NCI-H82 treated with DMSO at 0.1 percent for 48 hours (cell line): Measurements from ENCODE around the gene ZNF536.
A peak's percentile ranks its signal among the peaks of the same experiment; 100 is the strongest.

ENCODE experiments used
- DNase-seq: peaks from one replicate; lab custom pipeline; 2025; ENCODE audit not compliant: unreplicated experiment; lab: John Stamatoyannopoulos, UW

The ZNF536 gene

DNA sequence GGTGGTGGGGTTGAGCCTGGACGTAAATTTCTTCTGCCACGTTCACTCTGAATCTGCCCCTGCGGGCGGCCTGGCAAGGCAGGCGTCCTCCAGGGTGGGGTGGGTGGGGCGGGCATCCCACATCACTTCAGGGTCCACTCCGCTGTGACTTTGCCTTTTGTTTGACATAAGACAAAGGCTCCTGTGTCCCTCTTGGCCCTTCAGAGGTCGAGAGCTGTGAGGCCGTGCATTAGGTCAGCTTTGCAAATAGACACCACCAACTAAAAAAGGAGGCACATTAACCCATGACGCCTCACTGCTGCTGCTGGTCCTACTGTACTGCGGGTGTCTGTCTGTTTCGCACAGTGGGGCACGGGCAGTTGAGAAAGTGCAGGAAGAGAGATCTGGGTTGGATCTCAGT, 10.5 kb upstream of the ZNF536 start:
- DNase-seq: no peak

DNA sequence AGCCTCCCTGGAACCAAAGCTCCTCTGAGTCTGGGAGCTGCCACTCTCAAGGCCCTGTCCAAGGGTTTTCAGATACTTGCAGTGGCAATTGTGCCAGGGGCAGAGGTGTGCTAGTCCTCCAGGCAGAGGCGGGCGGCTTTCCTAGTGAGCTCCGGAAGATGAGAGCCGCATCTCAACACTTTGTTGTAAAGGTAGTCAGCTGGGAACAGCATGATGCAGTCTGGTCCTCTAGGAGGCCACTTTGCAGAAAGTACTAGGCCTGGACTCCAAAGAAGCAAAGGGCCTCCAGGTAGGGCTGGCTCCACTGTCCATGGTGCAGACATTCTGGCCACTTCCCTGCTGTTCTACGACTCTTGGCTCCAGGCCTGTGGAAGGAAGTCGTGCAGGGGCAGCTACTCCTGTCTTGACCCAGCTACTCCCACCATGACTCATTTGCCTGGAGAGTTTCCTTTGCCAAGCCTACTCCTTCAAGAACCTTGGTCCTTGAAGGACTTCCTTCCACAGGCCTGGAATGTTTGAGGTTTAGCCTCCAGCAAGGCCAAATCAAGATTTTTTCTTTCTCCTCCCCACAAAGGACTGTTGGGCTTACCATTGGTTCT, 9.9 kb upstream of the ZNF536 start:
- no peak for DNase-seq

DNA sequence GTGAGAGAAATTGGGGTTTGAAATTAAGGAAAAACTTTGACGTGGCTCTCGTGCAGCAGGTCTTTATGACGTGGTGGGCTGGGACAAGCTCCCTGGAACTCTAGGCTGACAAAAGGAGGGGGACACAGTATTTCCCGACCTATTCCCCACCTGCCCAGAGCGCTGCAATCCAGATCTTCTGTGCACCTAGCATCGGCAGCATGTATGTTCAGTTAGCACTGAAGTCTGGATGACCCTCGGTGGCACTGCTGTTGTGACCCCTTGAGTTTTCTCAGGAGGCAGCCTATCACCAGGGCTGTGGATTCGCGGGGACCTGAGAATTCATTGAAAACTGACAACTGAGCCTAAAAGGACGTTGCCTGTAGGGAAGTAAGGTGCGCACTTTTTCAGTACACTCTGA, 9.1 kb upstream of the ZNF536 start:
- DNase-seq: no peak

DNA sequence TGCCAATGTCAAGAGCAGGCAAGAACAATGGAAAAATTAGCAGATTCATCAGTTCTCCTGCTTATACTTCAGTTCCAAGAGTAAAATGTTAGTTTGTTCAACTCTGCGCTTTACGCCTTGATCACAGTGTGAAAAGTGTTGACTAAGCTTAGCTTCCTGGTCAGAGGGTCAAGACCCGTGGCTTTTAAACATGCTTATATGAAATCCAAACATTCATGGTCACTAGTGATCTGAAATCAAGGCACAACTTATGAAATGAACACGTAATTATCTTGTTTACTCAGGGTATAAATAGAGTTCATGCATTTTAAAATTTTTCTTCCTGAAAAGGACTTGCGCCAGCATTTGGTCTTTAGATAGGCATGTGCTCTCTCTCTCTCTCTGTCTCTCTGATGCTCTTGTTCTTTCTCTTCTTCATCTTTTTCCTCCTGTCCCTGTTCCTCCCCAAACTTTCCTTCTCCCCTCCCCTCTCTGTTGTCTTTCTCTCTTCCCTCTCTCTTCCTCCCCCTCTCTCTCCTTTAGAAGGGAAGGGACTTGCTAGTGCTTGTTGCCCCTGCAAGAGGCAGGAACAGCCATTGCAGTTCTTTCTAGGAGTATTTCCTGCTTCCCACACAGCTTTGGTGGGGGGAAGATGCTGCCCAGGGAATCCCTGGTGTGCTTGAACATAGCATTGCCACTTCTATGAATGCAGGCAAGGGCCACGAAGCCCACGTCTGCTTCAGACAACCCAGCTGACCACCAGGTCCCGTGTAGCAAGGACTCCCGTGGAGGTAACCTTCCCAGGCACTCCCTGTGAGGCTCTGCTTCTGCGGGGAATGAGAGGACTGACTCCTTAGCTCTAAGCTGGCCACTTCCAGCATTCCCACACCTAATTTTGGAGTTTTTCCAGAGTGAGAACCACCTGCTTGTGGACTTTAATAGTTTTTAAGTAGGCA, 7.1 kb upstream of the ZNF536 start:
- DNase-seq: no peak

DNA sequence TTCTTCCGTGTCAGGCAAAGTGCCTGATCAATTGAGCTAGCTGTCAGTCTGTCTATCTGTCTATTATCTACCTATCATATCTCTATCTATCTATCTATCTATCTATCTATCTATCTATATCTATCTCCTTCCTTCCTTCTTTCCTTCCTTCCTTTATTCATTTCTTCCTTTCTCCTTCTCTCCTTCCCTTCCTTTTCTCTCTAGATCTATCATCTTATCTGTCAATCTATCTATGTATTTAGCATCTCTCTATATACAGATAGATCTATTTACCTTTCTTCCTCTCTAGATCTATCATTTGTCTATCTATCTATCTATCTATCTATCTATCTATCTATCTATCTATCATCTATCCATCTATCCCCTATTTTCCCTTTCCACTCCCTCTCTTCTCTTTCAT, 5.9 kb upstream of the ZNF536 start:
- DNase-seq: no peak

DNA sequence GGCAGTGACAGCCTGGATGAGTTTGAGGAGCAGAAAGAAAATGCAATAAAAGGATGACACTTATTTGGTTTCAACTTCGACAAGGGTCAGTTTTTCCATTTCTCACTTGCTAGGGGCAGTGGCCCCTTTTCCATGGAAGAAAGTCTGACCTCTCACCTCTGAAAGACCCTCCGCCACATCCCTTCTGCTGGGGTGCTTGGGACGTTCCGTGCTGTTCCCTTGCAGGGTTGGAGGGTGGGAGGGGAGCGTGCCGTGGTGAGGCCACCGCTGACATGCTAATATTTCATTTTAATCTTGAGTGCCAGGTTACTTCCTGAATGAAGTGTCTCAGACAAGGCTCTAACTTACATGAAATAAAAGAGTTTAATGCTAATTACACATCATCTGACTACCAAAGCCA, 5.2 kb upstream of the ZNF536 start:
- DNase-seq: no peak

DNA sequence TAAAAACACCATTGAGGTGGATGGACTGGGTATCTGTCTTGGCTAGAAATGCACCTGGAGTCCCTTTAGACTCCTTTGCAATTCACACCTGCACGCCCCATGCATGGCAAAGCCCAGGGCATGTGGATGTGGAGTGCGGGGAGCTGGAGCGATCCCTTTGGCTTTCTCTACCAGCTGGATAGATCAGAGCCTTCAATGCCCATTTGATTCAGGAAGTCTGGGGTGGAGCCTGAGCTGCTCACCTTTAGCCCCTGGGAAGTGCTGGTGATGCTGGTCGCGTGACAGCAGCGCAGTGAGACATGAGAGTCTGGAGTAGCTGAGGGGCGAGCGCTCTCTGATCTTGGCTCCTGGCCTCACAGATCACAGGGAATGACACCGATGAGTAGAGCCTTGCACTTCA, 4.8 kb upstream of the ZNF536 start:
- no peak for DNase-seq

DNA sequence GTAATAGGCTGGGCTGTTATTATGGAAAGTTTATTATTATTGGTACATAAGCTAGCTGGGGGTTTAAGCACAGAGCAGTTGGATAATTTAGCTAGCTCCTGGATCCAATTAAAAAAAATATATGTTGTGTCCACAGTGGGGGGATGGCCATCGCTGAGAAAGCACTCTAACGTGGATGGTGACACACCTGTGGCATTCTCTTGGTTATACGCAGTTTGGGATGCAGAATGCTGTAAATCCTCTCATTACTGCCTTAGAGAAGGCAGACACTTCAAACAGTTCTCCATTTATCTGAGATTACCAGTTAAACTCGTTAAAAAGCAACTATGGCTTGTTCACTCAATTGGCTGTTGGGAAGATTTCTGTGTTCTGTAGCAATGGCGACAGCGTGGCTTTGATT, 2.4 kb upstream of the ZNF536 start:
- DNase-seq: no peak

DNA sequence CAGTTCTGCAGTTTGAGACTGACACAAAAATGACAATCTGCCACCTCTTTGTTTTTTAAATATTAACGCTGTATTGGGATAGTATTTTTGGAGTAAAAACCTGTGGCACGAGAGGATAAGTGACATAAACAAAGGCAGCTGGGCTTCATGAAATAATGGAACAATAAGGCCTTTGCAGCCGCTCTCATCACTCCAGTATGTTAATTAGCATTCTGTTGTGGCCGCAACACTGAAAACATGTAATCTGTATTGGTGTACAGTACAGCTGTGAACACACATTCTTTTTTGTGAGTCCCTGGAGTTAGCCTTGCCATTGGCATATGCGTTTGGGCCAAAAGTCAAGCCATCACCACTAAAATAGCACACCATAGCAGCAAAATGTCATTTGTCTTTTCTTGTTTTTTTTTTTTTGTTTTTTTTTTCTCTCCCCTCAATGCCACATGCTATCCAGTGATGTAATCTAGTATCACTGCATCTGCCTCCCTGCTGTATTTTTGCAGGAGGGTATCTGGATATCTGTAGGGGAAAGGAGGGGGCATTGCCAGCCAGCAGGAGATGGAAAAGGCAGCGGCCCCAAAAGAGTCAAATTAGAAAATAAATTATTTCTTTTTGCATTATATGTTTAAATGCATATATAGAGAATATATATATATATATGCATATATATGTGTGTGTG, 885 bp upstream of the ZNF536 start:
- no peak for DNase-seq

DNA sequence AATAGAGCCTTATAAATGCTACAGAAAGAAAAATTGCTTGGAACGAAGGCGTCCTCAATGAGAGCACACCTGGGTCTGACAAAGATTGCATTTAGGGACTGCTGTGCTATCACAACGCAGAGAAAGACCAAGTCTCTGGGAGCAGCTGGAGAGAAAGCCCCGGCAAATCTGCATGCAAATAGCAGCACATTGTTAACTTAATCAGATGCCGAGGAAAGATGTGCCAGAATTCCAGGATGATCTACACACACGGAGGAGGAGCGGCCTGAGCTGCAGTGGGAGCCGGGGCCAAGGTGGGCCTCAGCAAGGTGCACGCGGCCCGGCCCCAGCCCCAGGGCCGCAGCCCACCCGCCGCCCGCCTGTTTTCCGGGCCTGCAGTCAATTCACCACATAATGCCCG, 1.4 kb downstream of the ZNF536 start:
- DNase-seq: no peak

DNA sequence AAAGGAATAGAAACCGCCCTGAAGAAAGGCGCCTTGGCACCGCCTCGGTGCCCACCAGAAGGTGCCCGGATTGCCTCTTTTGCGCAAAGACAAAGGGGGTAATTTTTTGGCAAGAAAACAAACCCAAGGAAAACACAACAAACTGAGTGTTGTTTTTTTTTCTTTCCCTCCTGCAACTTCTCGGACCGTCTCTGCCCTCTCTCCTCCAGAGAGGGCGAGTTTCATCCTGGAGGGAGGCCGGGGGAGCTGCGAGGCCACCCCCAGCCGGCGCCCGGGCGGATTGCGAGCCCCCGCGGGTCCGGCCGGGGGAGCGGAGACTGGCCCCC, 2.3 kb downstream of the ZNF536 start:
- no peak for DNase-seq

DNA sequence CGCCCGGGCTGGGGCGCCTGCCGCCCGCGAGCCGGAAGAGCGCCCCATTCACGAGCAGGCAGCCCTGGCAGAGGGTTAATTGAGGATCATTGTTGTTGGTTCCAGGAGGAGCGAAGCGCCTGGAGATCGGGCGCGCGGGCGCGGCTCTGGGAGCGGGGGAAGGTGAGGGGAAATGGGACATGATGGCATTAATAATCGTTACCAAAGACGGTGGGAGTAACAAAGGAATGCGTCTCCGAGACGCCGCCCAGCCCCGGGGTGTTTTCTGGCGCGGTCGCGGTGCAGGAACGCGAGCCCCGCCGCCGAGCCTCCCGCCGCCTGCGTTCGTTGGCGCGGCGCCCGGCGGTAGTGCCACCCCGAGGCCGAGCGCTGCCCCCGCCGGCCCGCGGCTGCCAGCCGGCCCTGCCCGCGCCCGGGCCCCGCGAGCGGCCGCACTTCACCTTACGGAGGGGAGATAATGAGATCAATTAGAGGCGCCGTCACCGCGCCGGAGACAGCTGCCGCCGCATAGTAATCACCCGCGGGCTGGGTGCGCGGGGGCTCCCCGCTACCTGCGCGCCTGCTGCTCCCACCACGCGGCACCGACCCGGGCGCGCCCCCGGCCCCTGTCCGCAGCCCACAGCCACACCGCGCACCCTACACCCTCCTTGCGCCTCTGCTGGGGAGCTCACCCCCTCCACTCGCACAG, 2.8 kb downstream of the ZNF536 start:
- DNase-seq: peak; percentile 16

DNA sequence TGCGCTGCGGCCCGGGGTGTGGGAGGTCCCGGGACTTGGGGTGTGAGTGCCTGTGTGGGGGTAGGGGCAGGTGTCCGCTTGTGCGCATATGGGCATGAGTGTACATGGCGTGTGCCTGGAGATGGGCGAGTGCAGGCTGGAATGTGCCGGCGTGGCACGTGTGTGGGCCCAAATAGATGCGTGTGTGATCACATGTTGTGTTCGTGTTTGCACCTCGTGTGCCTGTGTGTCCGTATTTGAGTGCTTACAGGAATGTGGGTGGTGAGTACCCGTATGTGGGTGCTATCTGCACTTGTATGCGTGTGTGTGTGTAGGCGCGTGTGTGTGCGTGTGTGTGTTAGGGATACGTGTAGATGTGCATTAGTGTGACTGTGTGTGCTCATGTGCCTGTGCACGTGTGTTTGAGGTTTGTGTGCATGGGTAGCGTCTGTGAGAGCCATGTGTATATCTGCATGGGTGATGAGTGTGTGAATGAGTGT, 3.4 kb downstream of the ZNF536 start:
- no peak for DNase-seq

DNA sequence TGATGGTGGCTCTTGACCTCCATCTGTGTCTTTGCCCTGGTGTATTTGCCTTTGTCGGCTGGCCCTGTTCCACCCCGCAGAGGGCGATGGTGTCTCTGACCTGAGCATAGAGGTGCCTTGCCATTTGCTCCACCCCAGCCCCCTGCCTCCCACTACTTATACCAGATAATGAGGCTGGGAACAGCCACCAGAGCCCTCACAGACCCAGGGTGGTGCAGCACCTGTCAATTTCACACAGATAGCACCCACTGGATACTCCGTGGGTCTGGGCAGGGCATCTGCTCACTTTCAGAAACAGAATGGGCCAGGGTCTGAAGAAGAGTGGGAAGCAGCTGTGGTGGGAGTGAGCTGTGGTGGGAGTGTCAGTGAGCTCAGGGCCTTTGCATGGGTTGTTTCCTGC, 4.1 kb downstream of the ZNF536 start:
- no peak for DNase-seq

DNA sequence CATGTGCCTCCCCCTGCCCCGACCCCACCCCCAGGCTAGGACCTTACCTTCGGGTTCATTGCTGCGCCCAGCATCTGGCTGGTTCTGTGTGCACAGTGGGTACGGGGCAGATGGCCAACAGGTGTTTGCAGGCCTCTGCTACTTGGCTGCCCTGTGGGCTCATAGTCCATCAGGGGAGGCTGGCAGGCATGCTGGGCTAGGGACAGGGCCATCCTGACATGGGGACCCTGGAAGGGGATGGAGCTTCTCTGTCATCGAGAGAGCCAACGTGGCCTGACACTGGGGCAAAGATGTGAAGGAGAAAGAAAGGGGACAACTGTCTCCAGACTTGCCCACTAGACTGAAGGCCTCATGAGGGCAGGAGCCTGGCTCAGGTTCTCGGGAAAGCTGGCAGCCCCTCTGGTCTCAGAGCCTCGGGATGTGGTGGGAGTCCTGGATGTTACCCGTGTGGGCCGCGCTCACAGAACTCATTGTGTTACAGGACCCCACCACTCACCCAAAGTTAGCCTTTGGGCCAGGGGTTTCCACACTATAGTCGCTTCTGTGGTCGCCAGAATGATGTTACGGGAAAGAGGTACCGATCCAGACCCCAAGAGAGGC, 4.7 kb downstream of the ZNF536 start:
- no peak for DNase-seq

DNA sequence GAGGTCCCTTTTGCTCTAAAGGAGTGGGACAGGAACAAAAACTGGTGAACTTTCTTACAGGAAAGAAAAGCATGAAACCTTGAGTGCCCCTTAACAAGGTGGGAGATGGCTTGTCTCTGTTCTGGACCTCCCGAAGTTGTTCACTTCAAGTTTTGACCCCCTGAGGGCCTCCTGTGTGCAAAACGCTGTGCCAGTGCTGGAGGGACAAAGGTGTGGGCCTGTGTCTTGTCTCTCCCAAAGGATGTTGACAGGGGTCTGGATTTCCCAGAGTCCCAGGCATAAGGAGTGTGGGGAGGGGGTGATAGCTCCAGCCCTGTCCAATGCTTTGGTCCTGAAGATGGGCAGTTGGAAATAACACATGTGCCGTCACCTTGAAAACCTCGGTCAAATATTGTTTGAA, 6.5 kb downstream of the ZNF536 start:
- DNase-seq: no peak

DNA sequence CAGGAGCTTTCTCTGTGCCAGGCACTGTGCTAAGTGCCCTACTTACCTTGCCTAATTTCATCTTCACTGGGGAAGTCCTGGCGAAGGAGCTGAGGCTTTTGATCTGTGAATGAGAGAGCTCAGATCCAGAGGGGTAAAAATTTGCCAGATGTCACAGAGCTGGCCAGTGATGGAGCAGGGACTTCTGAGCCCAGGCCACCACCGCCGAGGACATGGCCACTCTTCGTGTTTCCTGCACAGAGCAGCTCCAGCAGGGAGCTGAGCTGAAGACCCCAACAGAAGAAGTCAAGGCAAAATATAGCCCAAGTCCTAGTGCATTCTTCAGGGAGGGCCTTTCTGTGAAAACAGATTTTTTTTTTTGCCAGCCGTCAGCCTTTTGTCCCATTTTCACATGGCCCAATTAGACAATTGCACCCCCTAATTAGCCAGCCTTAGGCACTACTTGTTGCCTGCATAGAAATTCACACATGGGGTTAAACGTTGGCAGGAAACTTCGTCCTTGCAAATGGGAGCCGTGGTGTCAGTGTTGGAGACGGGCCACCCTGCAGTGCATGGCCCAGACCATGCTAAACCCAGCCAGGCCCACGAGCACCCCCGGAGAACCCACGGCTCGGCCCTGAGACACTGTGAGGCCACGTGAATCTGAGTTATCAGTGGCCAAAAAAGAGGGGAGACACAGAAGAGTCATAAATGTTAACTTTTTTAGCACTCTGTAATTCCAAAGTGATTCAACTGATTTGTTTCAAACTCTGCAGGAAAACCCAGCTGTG, 7.8 kb downstream of the ZNF536 start:
- no peak for DNase-seq

DNA sequence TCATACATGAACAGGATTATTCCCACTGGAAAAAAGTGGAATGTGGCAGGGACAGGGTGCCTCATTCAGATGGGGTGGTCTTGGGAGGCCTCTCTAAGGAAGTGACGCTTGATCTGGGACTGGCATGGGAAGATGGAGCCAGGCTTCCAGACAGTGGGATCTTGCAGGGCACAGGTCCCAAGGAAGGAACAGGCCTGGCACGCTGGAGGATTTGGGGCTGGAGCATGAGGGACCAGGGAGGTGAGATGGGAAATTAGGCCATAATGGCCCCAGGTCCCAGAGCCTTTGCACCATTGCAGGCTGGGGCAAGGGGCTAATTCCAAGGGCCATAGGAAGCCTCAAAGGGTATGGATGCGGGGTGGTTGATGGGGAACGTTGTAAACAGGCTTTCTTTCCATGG, 9.2 kb downstream of the ZNF536 start:
- DNase-seq: no peak

DNA sequence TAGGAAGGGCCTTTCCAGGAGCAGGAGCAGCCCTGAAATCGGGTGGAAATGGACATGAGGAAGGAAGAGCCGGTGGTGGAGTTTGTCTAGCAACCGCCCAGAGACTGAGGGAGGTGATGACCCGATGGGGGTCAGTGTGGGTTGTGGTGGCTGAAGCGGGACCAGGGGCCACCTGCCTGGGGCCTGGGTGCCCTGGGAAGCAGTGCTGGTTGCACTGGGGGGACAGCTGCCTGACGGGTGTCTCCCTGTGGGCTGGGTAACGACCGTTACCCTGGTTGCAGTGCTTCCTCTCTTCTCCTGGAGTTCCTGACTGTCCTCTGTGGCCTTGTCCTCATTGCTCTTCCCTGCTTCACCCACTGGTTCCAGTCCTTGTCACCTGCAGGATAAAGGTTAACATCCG, 13.0 kb downstream of the ZNF536 start:
- DNase-seq: no peak

DNA sequence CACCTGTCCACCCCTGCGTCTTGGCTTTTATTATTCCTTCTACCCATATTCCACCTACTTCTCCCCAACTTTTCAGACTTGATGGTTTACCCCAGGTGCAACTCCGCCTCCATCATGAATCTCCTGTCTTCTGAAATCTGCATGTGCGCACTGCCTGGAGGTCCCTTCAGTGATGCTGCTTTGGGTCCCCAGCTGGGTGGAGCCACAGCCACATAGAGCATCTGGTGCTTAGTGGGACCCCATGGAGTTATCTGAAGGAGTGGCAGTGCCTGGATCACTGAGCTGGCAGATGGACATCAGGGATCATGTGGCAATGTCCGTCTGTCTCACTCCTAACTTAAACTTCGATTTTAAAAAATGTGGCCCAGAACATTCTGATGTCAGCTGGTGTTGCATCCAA, 13.5 kb downstream of the ZNF536 start:
- DNase-seq: no peak
